Endodermal cell (in vitro differentiated cells): Measurements from ENCODE around the gene NEDD4L. TPM values are rescaled to one million over a fixed set of nuclear protein-coding genes. Genes with fewer than 3 reads are reported as not detected.

Source experiments
- DNase-seq: peaks from one replicate; pipeline ENCODE4 v3.0.0-alpha.2; 2017
- H3K27ac ChIP-seq: 2 replicates; pipeline ENCODE4 v1.5.1; 2013; ENCODE audit warnings: mild to moderate bottlenecking, low read depth, low read length, moderate library complexity
- H3K27me3 ChIP-seq: 2 replicates; pipeline ENCODE4 v1.6.1; 2013; ENCODE audit warnings: mild to moderate bottlenecking, low read length, moderate library complexity; ENCODE audit not compliant: insufficient read depth, control insufficient read depth, poor library complexity, severe bottlenecking
- H3K36me3 ChIP-seq: 2 replicates; pipeline ENCODE4 v1.7.0; 2013; ENCODE audit warnings: mild to moderate bottlenecking, low read length, moderate library complexity; ENCODE audit not compliant: control insufficient read depth, insufficient read depth
- H3K4me1 ChIP-seq: one replicate; pipeline ENCODE4 v1.7.0; 2013; ENCODE audit warnings: low read length; ENCODE audit not compliant: control insufficient read depth, insufficient read depth
- H3K4me3 ChIP-seq: 2 replicates; pipeline ENCODE4 v1.5.1; 2013; ENCODE audit warnings: mild to moderate bottlenecking, low read length, moderate library complexity
- H3K9ac ChIP-seq: 2 replicates; pipeline ENCODE4 v1.6.1; 2013; ENCODE audit warnings: mild to moderate bottlenecking, low read length, moderate library complexity; ENCODE audit not compliant: poor library complexity, severe bottlenecking; ENCODE audit errors: extremely low read depth
- H3K9me3 ChIP-seq: 2 replicates; pipeline ENCODE4 v1.6.1; 2013; ENCODE audit warnings: mild to moderate bottlenecking, low read length, moderate library complexity; ENCODE audit not compliant: control insufficient read depth
- H3K27ac Mint-ChIP-seq: 2 replicates; pipeline ENCODE4 v1.8.0; 2020; ENCODE audit warnings: mixed read lengths
- H3K27me3 Mint-ChIP-seq: 2 replicates; pipeline ENCODE4 v1.8.0; 2021; ENCODE audit warnings: mild to moderate bottlenecking, mixed read lengths; ENCODE audit not compliant: insufficient read depth
- H3K36me3 Mint-ChIP-seq: 2 replicates; pipeline ENCODE4 v1.8.0; 2020; ENCODE audit warnings: low read depth, mixed read lengths
- H3K4me1 Mint-ChIP-seq: 2 replicates; pipeline ENCODE4 v1.8.0; 2020; ENCODE audit warnings: mixed read lengths
- H3K4me3 Mint-ChIP-seq: 2 replicates; pipeline ENCODE4 v1.8.0; 2020; ENCODE audit warnings: mild to moderate bottlenecking, moderate library complexity, mixed read lengths
- H3K9me3 Mint-ChIP-seq: 2 replicates; pipeline ENCODE4 v1.8.0; 2020; ENCODE audit warnings: mild to moderate bottlenecking, mixed read lengths
- WGBS, 2 experiments: methylation state at CpG; one replicate each; pipeline versions ENCODE4 v1.1.5 to v1.1.7; 2013; ENCODE audit warnings: missing lambda C conversion rate in 2 of 2, mixed read lengths in 1 of 2; ENCODE audit not compliant: insufficient coverage in 1 of 2, insufficient read length in 1 of 2; 5-methylcytosine and 5-hydroxymethylcytosine counted together
- total RNA-seq, 2 donors: library from RNA; stranded (reverse); fragmentation: NEBNext Ultra II Directional in 1 of 2; extraction: Animal tissue kit (Norgen Biotek cat#: 25700) in 1 of 2; gene quantifications; 2 replicates in 1 of 2; 3 replicates in 1 of 2; pipeline ENCODE4 v1.2.1, GENCODE V29; 2021
- TF ChIP-seq, protein P1 (sequence below): fragments of 200-600 bp; sonication (generic); conservative IDR thresholded peaks from 2 replicates; pipeline ENCODE4 v1.5.0; 2021; ENCODE audit warnings: antibody characterized with exemption, mild to moderate bottlenecking

The NEDD4L gene
- total RNA-seq, 2 donors from 2014 or later, result 70.5 to 75.3 TPM

DNA sequence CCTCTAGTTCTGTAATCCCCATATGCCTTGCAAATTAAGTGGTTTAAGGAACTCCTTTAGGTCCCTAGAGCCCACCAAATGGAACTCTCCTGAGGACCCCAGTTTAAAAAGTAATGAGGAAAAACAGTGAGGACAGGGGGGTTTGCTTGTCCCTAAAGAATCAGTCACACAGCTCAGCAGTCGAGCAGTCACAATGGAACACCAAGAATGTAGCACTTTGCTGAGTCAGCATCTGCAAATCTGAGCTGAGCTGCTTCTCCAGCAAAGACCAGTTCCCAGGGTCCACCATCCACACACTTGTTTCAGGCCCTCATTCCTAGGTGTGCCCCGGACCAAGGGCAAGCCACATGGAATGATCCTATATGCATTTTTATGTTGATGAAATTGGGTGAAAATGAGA lies 46.2 kb upstream of the NEDD4L start:
- Histone ChIP-seq H3K9me3 (no peaks in the 10 kb centered on the region), H3K4me3 (no peak overlapping the region), H3K4me1 (no peaks in the 10 kb centered on the region), H3K36me3 (no peaks in the 10 kb centered on the region), H3K27ac (no peak overlapping the region), H3K27me3 (no peaks in the 10 kb centered on the region), H3K9ac (no peak overlapping the region)
- Mint-ChIP-seq H3K9me3 (no peaks in the 10 kb centered on the region), H3K4me1 (peaks cover 10% of the 10 kb centered on the region), H3K27ac (no peak overlapping the region), H3K4me3 (no peak overlapping the region), H3K36me3 (no peaks in the 10 kb centered on the region), H3K27me3 (peaks cover 3% of the 10 kb centered on the region)
- no peak for DNase-seq
- 60 to 76% methylated on average over 1 to 2 of the region's 2 CpGs for WGBS, 2 experiments
- TF ChIP-seq, protein P1, sequence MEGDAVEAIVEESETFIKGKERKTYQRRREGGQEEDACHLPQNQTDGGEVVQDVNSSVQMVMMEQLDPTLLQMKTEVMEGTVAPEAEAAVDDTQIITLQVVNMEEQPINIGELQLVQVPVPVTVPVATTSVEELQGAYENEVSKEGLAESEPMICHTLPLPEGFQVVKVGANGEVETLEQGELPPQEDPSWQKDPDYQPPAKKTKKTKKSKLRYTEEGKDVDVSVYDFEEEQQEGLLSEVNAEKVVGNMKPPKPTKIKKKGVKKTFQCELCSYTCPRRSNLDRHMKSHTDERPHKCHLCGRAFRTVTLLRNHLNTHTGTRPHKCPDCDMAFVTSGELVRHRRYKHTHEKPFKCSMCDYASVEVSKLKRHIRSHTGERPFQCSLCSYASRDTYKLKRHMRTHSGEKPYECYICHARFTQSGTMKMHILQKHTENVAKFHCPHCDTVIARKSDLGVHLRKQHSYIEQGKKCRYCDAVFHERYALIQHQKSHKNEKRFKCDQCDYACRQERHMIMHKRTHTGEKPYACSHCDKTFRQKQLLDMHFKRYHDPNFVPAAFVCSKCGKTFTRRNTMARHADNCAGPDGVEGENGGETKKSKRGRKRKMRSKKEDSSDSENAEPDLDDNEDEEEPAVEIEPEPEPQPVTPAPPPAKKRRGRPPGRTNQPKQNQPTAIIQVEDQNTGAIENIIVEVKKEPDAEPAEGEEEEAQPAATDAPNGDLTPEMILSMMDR, result no peak

DNA sequence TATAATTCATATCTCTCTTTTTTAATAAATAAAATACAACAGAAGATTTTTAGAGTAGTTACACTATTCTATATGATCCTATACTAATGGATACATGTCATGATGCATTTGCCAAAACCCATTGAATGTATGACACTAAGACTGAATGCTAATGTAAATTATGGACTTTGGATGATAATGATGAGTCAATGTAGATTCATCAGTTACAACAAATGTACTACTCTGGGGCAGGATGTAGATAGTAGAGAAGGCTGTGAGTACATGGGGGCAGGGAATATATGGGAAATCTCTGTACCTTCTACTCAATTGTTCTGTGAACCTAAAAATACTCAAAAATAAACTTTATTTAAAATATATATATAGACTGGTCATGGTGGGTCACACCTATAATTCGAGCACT lies 45.6 kb upstream of the NEDD4L start:
- H3K27me3 ChIP-seq, result no peaks in the 10 kb centered on the region
- H3K9me3 ChIP-seq, result no peaks in the 10 kb centered on the region
- Mint-ChIP-seq H3K4me1 (peaks cover 10% of the 10 kb centered on the region), H3K4me3 (no peak overlapping the region), H3K9me3 (no peaks in the 10 kb centered on the region), H3K27me3 (peaks cover 4% of the 10 kb centered on the region), H3K27ac (no peak overlapping the region), H3K36me3 (no peaks in the 10 kb centered on the region)
- no peak overlapping the region for H3K9ac ChIP-seq
- H3K27ac ChIP-seq, result no peak overlapping the region
- H3K4me1 ChIP-seq, result no peaks in the 10 kb centered on the region
- WGBS, 2 experiments, result 80 to 88% methylated on average over 1 of the region's 1 CpG
- DNase-seq, result no peak
- H3K36me3 ChIP-seq, result no peaks in the 10 kb centered on the region
- H3K4me3 ChIP-seq, result no peak overlapping the region
- TF ChIP-seq, protein P1, result no peak

DNA sequence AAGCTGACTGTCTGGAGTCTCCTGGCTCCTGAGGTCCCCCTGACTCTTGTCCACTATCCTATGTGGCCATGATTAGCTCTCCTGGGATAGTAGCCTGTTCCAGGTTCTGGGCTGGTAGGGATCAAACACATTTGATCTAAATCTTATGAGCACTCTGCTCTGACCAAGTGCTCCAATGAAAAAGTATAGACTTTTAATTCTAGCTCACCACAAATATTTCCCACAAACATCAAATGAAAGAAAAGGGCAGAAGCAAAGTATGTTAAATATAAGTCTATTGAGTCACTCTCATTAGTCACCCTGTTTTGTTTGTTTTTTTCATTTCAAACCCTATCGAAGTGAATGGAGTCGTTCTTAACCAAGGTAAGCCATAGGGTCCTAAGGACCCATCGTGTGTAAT lies 39.7 kb upstream of the NEDD4L start:
- no peak overlapping the region for H3K27ac ChIP-seq
- H3K4me1 ChIP-seq, result no peaks in the 10 kb centered on the region

More for the DNA sequence above, 39.7 kb upstream of the NEDD4L start:
- DNase-seq, result no peak
- no peaks in the 10 kb centered on the region for H3K9me3 Mint-ChIP-seq
- Histone ChIP-seq H3K36me3 (no peaks in the 10 kb centered on the region), H3K9ac (no peak overlapping the region), H3K4me3 (no peak overlapping the region), H3K27me3 (no peaks in the 10 kb centered on the region), H3K9me3 (no peaks in the 10 kb centered on the region)
- TF ChIP-seq, protein P1, result no peak
- no peak overlapping the region for H3K4me3 Mint-ChIP-seq
- WGBS, 2 experiments, result 95% methylated on average over 3 of the region's 3 CpGs; no CpG with 5 or more reads in 1 of the 2 experiments
- no peak overlapping the region for H3K27ac Mint-ChIP-seq
- no peaks in the 10 kb centered on the region for H3K4me1 Mint-ChIP-seq
- H3K27me3 Mint-ChIP-seq, result peaks cover 7% of the 10 kb centered on the region
- no peaks in the 10 kb centered on the region for H3K36me3 Mint-ChIP-seq
